GM12878 (cell line): Measurements from ENCODE around the gene NRP1. TPM values are rescaled to one million over a fixed set of nuclear protein-coding genes. Genes with fewer than 3 reads are reported as not detected.

Experiments
- ATAC-seq: fragments of 200-7000 bp; cut with Tn5 transposase; 3 replicates; pipeline ENCODE4 v1.9.1; 2020; ENCODE audit warnings: mild to moderate bottlenecking, moderate library complexity
- BruUV-seq: library from RNA; stranded (reverse); fragments of 400-500 nt; replicated peaks from 2 replicates; lab custom pipeline; 2021; lab: Mats Ljungman, UMichigan
- CTCF ChIA-PET: fragments of 300-600 bp; sonication (Branson Sonifier 250); formaldehyde crosslinking; extraction: SDS; loops from one replicate; lab custom pipeline; 2021; ENCODE audit warnings: inconsistent platforms; lab: Yijun Ruan, JAX
- POLR2A ChIA-PET: fragments of 350-600 bp; formaldehyde crosslinking; extraction: SDS; loops from one replicate; lab custom pipeline; 2021; ENCODE audit warnings: inconsistent platforms; lab: Charles Lee
- RAD21 ChIA-PET: fragments of 300-600 bp; sonication (Branson Sonifier 250); formaldehyde crosslinking; loops from one replicate; lab custom pipeline; 2023; ENCODE audit warnings: antibody characterized with exemption; ENCODE audit not compliant: unreplicated experiment; lab: Charles Lee
- SMC1A ChIA-PET: fragments of 300-600 bp; sonication (Branson Sonifier 250); formaldehyde crosslinking; loops from one replicate; lab custom pipeline; 2023; ENCODE audit not compliant: unreplicated experiment, uncharacterized antibody; lab: Charles Lee
- DNase-seq: peaks from one replicate; pipeline ENCODE4 v3.0.0-alpha.2; 2011; ENCODE audit warnings: low read depth, low spot score
- FAIRE-seq: peaks from 3 replicates; lab custom pipeline; 2011; peaks lifted over from hg19 to GRCh38; lab: Jason Lieb, UNC
- H2AFZ ChIP-seq: 2 replicates; pipeline ENCODE4 v1.6.0; 2011; ENCODE audit warnings: low read depth, low read length, control low read depth; ENCODE audit not compliant: control insufficient read depth
- H3K27ac ChIP-seq: 2 replicates; pipeline ENCODE4 v1.5.1; 2011; ENCODE audit warnings: control low read depth; ENCODE audit not compliant: control insufficient read depth, insufficient read depth
- H3K27me3 ChIP-seq, 2 experiments: replicated peaks in 1 of 2; 2 replicates each; pipeline versions ENCODE4 v1.6.0 to v1.6.1; 2011; ENCODE audit warnings: low read length in 1 of 2; ENCODE audit not compliant: control insufficient read depth in 2 of 2, insufficient read depth in 2 of 2
- H3K36me3 ChIP-seq, 2 experiments: 2 replicates each; pipeline ENCODE4 v1.5.1; 2011; ENCODE audit warnings: low read length in 1 of 2; ENCODE audit not compliant: control insufficient read depth in 2 of 2, insufficient read depth in 2 of 2
- H3K4me1 ChIP-seq: 2 replicates; pipeline ENCODE4 v1.6.1; 2011; ENCODE audit warnings: mild to moderate bottlenecking, low read length, moderate library complexity, mixed read lengths; ENCODE audit not compliant: control insufficient read depth, insufficient read depth
- H3K4me2 ChIP-seq: 2 replicates; pipeline ENCODE4 v1.6.0; 2011; ENCODE audit warnings: control low read depth; ENCODE audit not compliant: control insufficient read depth, insufficient read depth
- H3K4me3 ChIP-seq: fragments of 200-600 bp; sonication (generic); 2 replicates; pipeline ENCODE4 v1.5.1; 2016
- H3K79me2 ChIP-seq: 2 replicates; pipeline ENCODE4 v1.6.0; 2011; ENCODE audit warnings: low read length; ENCODE audit not compliant: control insufficient read depth, insufficient read depth
- H3K9ac ChIP-seq: 2 replicates; pipeline ENCODE4 v1.8.0; 2011; ENCODE audit warnings: low read length, control low read depth, mixed read lengths; ENCODE audit not compliant: control insufficient read depth, insufficient read depth
- H3K9me3 ChIP-seq: replicated peaks from 3 replicates; pipeline ENCODE4 v1.5.1; 2011; ENCODE audit warnings: mild to moderate bottlenecking, low read length; ENCODE audit not compliant: control insufficient read depth, insufficient read depth
- H4K20me1 ChIP-seq: 2 replicates; pipeline ENCODE4 v1.6.0; 2011; ENCODE audit not compliant: control insufficient read depth, insufficient read depth
- BRCA1 ChIP-seq: IDR thresholded peaks from 2 replicates; pipeline ENCODE4 v1.6.1; 2011; ENCODE audit warnings: low read depth, low read length, improper control_type of control experiment
- CTCF ChIP-seq, 3 experiments: IDR thresholded peaks in 2 of 3; conservative IDR thresholded peaks in 1 of 3; 2 replicates each; pipeline ENCODE4 v1.5.1; 2011; ENCODE audit warnings: low read depth in 3 of 3, low read length in 3 of 3, mild to moderate bottlenecking in 3 of 3, control low read depth in 2 of 3, moderate library complexity in 2 of 3, inconsistent platforms in 1 of 3, mixed read lengths in 1 of 3; ENCODE audit not compliant: control insufficient read depth in 2 of 3, insufficient read depth in 1 of 3; ENCODE audit errors: extremely low read depth in 1 of 3
- GABPA ChIP-seq: IDR thresholded peaks from 2 replicates; pipeline ENCODE4 v1.6.1; 2014; ENCODE audit warnings: antibody characterized with exemption, low read depth, mild to moderate bottlenecking, inconsistent platforms
- HSF1 ChIP-seq: fragments of 150-350 bp; IDR thresholded peaks from 2 replicates; pipeline ENCODE4 v1.6.1; 2014; ENCODE audit warnings: mild to moderate bottlenecking, low read depth, low read length
- NFYA ChIP-seq: IDR thresholded peaks from 2 replicates; pipeline ENCODE4 v1.6.1; 2011; ENCODE audit warnings: low read depth, mild to moderate bottlenecking, low read length, improper control_type of control experiment, borderline replicate concordance
- NR2F1 ChIP-seq: fragments of 450-650 bp; conservative IDR thresholded peaks from 2 replicates; pipeline ENCODE4 v1.6.1; 2017; ENCODE audit warnings: mild to moderate bottlenecking
- WRNIP1 ChIP-seq: IDR thresholded peaks from 2 replicates; pipeline ENCODE4 v1.6.1; 2011; ENCODE audit warnings: low read depth, low read length, improper control_type of control experiment, borderline replicate concordance
- ZBTB11 ChIP-seq: fragments of 450-650 bp; formaldehyde crosslinking; IDR thresholded peaks from 2 replicates; pipeline ENCODE4 v1.5.0; 2022; ENCODE audit warnings: mild to moderate bottlenecking, missing genetic modification characterization
- ZBTB40 ChIP-seq: fragments of 450-650 bp; IDR thresholded peaks from 2 replicates; pipeline ENCODE4 v1.6.1; 2016; ENCODE audit warnings: mild to moderate bottlenecking, moderate library complexity, borderline replicate concordance
- WGBS: methylation state at CpG from one replicate; pipeline ENCODE4 v1.1.6; 2016; ENCODE audit warnings: low lambda C conversion rate; ENCODE audit not compliant: insufficient replicate concordance, insufficient coverage; ENCODE audit errors: missing lambda C conversion rate; 5-methylcytosine and 5-hydroxymethylcytosine counted together
- in situ Hi-C: fragments of 300-500 bp; cut with MboI; formaldehyde crosslinking; loops from 9 replicates; pipeline ENCODE4 v1.14.3; 2018; ENCODE audit warnings: mixed read lengths
- intact Hi-C: fragments of 100-400 bp; cut with micrococcal nuclease; formaldehyde crosslinking; loops from one replicate; pipeline ENCODE4 v1.14.2; 2022; ENCODE audit not compliant: unreplicated experiment
- polyA plus RNA-seq, 11 experiments: library from polyadenylated mRNA; depleted of rRNA in 4 of 11; unstranded in 6 of 11; stranded (reverse) in 5 of 11; fragments of >200 nt; fragmentation: Nextera tagmentation in 4 of 11; fragmentation: Illumina TruSeq in 1 of 11; extraction: Ambion mirVana in 4 of 11; extraction: Trizol in 1 of 11; gene quantifications; 1 replicate in 1 of 11; 2 replicates in 10 of 11; pipeline versions ENCODE4 v1.2.1 to v1.2.3, GENCODE V29; 2011 to 2016; ENCODE audit warnings: inconsistent platforms in 2 of 11, missing spikeins in 2 of 11, low read depth in 1 of 11
- total RNA-seq, 4 experiments: library from RNA; depleted of rRNA in 3 of 4; stranded (reverse); fragments of >200 nt in 3 of 4; fragmentation: Illumina TruSeq in 1 of 4; extraction: Trizol in 1 of 4; gene quantifications; 2 replicates each; pipeline versions ENCODE4 v1.2.1 to v1.2.3, GENCODE V29; 2013 to 2021

The NRP1 gene
- total and polyA plus RNA-seq, 10 of the 15 experiments (the other 5 are each of a cell fraction or from before 2014, with no cell fraction given): 0.11 to 12.1 (median 0.52) TPM

- peak; percentile 59 to 69 (median 66) for TF ChIP-seq CTCF (IDR thresholded peaks at IDR 0.05 in 2 of 3, conservative IDR thresholded peaks at IDR 0.05 in 1 of 3; ENCODE audit: control insufficient read depth in 2 of 3, extremely low read depth in 1 of 3, insufficient read depth in 1 of 3, low read depth in 3 of 3, low read length in 3 of 3)
Measured at GRCh38 chr10:33193057-33193700, 141.3 kb downstream of the NRP1 start (continued).

GRCh38 chr10:33192190-33192589, 142.3 kb downstream of the NRP1 start:
- intact Hi-C loops (loop anchor here (2.0 to 5.0 kb wide), 2 partner anchors 140 to 1445 kb away; partner anchors contain the start of gene NRP1), in situ Hi-C loops (loop anchor here (25.0 kb wide), 1 partner anchor 1445 kb away; no protein-coding TSS in a partner anchor)
- Histone ChIP-seq H3K4me3 (no peak overlapping the region), H3K4me2 (no peak overlapping the region), H2AFZ (no peak overlapping the region), H3K4me1 (no peaks in the 10 kb centered on the region), H4K20me1 (no peaks in the 10 kb centered on the region), H3K9ac (no peak overlapping the region), H3K27me3 (no peaks in the 10 kb centered on the region; a peak in 1 of 4 replicates), H3K27ac (no peak overlapping the region), H3K9me3 (no peaks in the 10 kb centered on the region), H3K36me3 (no peaks in the 10 kb centered on the region), H3K79me2 (no peaks in the 10 kb centered on the region)
- ChIA-PET POLR2A (no interaction called here), SMC1A (interaction anchor here (1.5 to 2.6 kb wide), 6 partner anchors 19 to 1446 kb away, joined by 4 to 28 read pairs (median 13); partner anchors contain the start of gene NRP1), CTCF (interaction anchor here (1.1 to 2.4 kb wide), 10 partner anchors 10 to 1447 kb away, joined by 3 to 45 read pairs (median 11); no protein-coding TSS in a partner anchor), RAD21 (interaction anchor here (1.1 to 2.3 kb wide), 4 partner anchors 10 to 582 kb away, joined by 3 to 20 read pairs (median 10); no protein-coding TSS in a partner anchor)
- DNase-seq (no peak), FAIRE-seq (no peak), ATAC-seq (no peak)
- no TSS peak for BruUV-seq
- 32% methylated on average over 5 of the region's 5 CpGs for whole genome bisulfite sequencing
- no peak for TF ChIP-seq GABPA
- no peak for TF ChIP-seq NFYA
- TF ChIP-seq BRCA1: no peak
- TF ChIP-seq ZBTB40: no peak
- no peak for TF ChIP-seq ZBTB11 (CRISPR knock-in tag)
- TF ChIP-seq WRNIP1: no peak
- no peak for TF ChIP-seq NR2F1
- TF ChIP-seq HSF1: no peak
